ENCODE data around the gene TMEM150A. TPM values are rescaled to one million over a fixed set of nuclear protein-coding genes. Genes with fewer than 3 reads are reported as not detected.

The TMEM150A gene
- total and polyA plus RNA-seq, 2 of the 13 experiments (the other 11 are each of a cell fraction or from before 2014, with no cell fraction given), result 30.1 to 70.4 TPM

DNA sequence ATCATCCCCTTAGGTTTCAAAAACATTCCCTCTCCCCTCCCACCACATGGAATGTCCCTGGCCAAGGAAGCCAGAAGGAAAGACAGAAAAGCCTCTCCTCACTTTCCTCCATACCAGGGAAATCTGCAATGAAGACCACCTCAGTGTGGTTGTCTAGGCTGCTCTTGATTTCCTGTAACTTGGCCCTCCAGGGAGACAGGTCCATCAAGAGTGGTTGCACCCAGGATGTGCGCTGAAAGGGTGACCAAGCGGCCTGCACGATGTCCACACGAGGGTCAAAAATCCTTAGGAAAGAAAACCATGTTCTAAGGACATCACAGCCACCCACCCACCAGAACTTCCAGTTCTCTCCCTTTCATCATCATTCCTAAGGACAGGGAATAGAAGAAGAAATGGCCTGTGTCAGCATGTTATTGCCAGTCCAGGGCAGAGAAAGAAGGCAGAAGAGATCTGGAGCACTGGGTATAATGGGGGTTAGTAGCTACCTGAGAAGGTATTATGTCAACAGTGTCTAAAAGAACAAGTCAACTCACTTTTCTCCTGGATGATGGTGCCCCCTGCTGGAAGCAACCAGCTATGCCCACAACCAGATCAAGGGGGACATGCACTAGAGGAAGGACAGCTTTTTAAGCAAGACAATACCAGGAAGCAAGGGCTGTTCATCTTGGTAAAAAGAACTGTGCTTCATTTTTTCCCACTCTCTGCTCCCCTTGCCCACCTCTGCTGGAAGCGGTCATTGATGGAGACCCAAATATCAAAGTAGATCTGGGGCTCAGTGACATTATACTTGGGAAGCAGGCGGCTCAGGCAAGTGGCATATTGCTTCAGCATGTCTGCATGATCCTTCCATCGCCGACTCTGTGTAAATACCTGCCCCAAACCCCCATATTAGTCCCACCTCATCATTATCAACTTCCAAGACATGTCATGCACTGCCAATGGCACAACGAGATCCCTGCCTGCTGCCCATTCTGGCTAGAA lies 50.5 kb downstream of the TMEM150A start (continued):
- TF ChIP-seq ATM (IDR thresholded peaks at IDR 0.05; ENCODE audit: borderline replicate concordance) (no peak), KLF16 (CRISPR knock-in tag; IDR thresholded peaks at IDR 0.05) (peak in 1 of 2 experiments; percentile 75; a peak in 2 of 4 replicates), CHCHD3 (CRISPR knock-in tag; IDR thresholded peaks at IDR 0.05) (no peak), RNF2 (conservative IDR thresholded peaks at IDR 0.05; ENCODE audit: low read depth) (no peak), AHR (CRISPR knock-in tag; IDR thresholded peaks at IDR 0.05) (no peak), NR3C1 (CRISPR knock-in tag; IDR thresholded peaks at IDR 0.05) (no peak), NCOA5 (CRISPR knock-in tag; IDR thresholded peaks at IDR 0.05) (no peak), PRMT3 (CRISPR knock-in tag; IDR thresholded peaks at IDR 0.05; ENCODE audit: borderline replicate concordance, low read depth) (no peak), ZSCAN9 (CRISPR knock-in tag; IDR thresholded peaks at IDR 0.05; ENCODE audit: borderline replicate concordance) (0 out of 2 replicates have a peak, but pooled peaks have one; percentile 46), ZFP36 (IDR thresholded peaks at IDR 0.05; ENCODE audit: borderline replicate concordance, low read depth, low read length, partially characterized antibody) (no peak), CBX2 (IDR thresholded peaks at IDR 0.05; ENCODE audit: low read depth, low read length) (no peak), CBX2 (CRISPR knock-in tag; IDR thresholded peaks at IDR 0.05; ENCODE audit: low read depth) (no peak), ZNF549 (CRISPR knock-in tag; IDR thresholded peaks at IDR 0.05) (no peak), FOXA3 (CRISPR knock-in tag; IDR thresholded peaks at IDR 0.05) (peak; percentile 72)
- TF ChIP-seq, protein P1, sequence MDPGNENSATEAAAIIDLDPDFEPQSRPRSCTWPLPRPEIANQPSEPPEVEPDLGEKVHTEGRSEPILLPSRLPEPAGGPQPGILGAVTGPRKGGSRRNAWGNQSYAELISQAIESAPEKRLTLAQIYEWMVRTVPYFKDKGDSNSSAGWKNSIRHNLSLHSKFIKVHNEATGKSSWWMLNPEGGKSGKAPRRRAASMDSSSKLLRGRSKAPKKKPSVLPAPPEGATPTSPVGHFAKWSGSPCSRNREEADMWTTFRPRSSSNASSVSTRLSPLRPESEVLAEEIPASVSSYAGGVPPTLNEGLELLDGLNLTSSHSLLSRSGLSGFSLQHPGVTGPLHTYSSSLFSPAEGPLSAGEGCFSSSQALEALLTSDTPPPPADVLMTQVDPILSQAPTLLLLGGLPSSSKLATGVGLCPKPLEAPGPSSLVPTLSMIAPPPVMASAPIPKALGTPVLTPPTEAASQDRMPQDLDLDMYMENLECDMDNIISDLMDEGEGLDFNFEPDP (CRISPR knock-in tag; conservative IDR thresholded peaks at IDR 0.05), result no peak
- TF ChIP-seq, protein P2, sequence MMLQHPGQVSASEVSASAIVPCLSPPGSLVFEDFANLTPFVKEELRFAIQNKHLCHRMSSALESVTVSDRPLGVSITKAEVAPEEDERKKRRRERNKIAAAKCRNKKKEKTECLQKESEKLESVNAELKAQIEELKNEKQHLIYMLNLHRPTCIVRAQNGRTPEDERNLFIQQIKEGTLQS (CRISPR knock-in tag; IDR thresholded peaks at IDR 0.05), result no peak
- TF ChIP-seq, protein P3, sequence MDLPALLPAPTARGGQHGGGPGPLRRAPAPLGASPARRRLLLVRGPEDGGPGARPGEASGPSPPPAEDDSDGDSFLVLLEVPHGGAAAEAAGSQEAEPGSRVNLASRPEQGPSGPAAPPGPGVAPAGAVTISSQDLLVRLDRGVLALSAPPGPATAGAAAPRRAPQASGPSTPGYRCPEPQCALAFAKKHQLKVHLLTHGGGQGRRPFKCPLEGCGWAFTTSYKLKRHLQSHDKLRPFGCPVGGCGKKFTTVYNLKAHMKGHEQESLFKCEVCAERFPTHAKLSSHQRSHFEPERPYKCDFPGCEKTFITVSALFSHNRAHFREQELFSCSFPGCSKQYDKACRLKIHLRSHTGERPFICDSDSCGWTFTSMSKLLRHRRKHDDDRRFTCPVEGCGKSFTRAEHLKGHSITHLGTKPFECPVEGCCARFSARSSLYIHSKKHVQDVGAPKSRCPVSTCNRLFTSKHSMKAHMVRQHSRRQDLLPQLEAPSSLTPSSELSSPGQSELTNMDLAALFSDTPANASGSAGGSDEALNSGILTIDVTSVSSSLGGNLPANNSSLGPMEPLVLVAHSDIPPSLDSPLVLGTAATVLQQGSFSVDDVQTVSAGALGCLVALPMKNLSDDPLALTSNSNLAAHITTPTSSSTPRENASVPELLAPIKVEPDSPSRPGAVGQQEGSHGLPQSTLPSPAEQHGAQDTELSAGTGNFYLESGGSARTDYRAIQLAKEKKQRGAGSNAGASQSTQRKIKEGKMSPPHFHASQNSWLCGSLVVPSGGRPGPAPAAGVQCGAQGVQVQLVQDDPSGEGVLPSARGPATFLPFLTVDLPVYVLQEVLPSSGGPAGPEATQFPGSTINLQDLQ (CRISPR knock-in tag; IDR thresholded peaks at IDR 0.05), result no peak
- TF ChIP-seq, protein P4, sequence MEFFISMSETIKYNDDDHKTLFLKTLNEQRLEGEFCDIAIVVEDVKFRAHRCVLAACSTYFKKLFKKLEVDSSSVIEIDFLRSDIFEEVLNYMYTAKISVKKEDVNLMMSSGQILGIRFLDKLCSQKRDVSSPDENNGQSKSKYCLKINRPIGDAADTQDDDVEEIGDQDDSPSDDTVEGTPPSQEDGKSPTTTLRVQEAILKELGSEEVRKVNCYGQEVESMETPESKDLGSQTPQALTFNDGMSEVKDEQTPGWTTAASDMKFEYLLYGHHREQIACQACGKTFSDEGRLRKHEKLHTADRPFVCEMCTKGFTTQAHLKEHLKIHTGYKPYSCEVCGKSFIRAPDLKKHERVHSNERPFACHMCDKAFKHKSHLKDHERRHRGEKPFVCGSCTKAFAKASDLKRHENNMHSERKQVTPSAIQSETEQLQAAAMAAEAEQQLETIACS (CRISPR knock-in tag; IDR thresholded peaks at IDR 0.05), result no peak
- TF ChIP-seq, protein P5, sequence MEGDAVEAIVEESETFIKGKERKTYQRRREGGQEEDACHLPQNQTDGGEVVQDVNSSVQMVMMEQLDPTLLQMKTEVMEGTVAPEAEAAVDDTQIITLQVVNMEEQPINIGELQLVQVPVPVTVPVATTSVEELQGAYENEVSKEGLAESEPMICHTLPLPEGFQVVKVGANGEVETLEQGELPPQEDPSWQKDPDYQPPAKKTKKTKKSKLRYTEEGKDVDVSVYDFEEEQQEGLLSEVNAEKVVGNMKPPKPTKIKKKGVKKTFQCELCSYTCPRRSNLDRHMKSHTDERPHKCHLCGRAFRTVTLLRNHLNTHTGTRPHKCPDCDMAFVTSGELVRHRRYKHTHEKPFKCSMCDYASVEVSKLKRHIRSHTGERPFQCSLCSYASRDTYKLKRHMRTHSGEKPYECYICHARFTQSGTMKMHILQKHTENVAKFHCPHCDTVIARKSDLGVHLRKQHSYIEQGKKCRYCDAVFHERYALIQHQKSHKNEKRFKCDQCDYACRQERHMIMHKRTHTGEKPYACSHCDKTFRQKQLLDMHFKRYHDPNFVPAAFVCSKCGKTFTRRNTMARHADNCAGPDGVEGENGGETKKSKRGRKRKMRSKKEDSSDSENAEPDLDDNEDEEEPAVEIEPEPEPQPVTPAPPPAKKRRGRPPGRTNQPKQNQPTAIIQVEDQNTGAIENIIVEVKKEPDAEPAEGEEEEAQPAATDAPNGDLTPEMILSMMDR (CRISPR knock-in tag; IDR thresholded peaks at IDR 0.05), result peak; percentile 96
